Loucy (cell line): Measurements from ENCODE around the gene MVD.

Experiments
- CTCF ChIP-seq: fragments of 200-600 bp; sonication (generic); conservative IDR thresholded peaks from 2 replicates; pipeline ENCODE4 v1.5.1; 2014; ENCODE audit warnings: mild to moderate bottlenecking, antibody characterized with exemption, low read length
- EZH2phosphoT487 ChIP-seq: fragments of 200-600 bp; IDR thresholded peaks from 2 replicates; pipeline ENCODE4 v1.6.1; 2018; ENCODE audit warnings: antibody characterized with exemption, mild to moderate bottlenecking, moderate library complexity, borderline replicate concordance

- TF ChIP-seq CTCF = no peak
- no peak for TF ChIP-seq EZH2phosphoT487
These were observed 42.8 kb downstream of the MVD start for GRCh38 chr16:88619859-88620815.
